ENCODE results near the gene NPEPL1. TPM values are rescaled to one million over a fixed set of nuclear protein-coding genes. Genes with fewer than 3 reads are reported as not detected.
"Not testable (repeated sequence)": the region's sequence is repeated elsewhere in the genome, so short reads cannot be mapped to it uniquely, and the experiment has no call there.

The NPEPL1 gene, protein sequence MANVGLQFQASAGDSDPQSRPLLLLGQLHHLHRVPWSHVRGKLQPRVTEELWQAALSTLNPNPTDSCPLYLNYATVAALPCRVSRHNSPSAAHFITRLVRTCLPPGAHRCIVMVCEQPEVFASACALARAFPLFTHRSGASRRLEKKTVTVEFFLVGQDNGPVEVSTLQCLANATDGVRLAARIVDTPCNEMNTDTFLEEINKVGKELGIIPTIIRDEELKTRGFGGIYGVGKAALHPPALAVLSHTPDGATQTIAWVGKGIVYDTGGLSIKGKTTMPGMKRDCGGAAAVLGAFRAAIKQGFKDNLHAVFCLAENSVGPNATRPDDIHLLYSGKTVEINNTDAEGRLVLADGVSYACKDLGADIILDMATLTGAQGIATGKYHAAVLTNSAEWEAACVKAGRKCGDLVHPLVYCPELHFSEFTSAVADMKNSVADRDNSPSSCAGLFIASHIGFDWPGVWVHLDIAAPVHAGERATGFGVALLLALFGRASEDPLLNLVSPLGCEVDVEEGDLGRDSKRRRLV
- 16.4 TPM for polyA plus RNA-seq (2013, experiment 1 of 2)
- 17.1 TPM for polyA plus RNA-seq (2013, experiment 2 of 2)

DNA sequence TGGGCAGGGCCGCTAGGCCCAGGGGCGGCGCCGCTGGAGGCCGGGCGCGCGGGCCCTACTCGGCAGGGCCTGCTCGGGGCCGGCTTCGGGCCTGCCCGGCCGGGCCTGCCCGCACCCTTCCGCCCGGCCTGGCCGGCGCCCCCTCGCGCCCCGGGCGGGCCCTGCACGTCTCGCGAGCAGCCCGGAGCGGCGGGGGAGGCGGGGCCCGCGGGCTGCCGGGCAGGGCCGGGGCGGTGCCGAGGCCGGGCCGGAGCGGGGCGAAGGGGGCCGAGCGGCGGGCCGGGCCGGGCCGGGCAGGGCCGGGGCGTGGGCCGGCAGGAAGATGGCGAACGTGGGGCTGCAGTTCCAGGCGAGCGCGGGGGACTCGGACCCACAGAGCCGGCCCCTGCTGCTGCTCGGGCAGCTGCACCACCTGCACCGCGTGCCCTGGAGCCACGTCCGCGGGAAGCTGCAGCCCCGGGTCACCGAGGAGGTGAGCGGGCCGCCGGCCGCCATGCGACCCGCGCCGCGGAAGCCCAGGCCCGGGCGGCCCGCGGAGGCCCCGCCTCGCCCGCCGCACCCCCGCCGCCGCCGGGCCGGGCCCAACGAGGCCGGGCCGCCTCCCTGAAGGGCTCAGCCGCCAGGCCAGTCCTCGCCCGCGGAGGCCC lies at the start of gene NPEPL1:
TSS of gene NPEPL1 (plus strand) at position 222 of the 647 bp plus-strand sequence. CDS start at position 323, 101 bp downstream.
- Histone ChIP-seq H3K9ac (ENCODE audit: low read depth, low read length) (peak within 1 kb of the TSS; percentile 73), H3K9me3 (ENCODE audit: insufficient read depth, low read depth, low read length) (no peaks in the 10 kb centered on the region), H3K4me1 (ENCODE audit: insufficient read depth, low read length) (peaks cover 21% of the 10 kb centered on the region), H3K36me3 (ENCODE audit: insufficient read depth, low read length) (peaks cover 14% of the 10 kb centered on the region; the same call in 1 of the 2 replicates), H3K27me3 (ENCODE audit: insufficient read depth, low read length) (no peaks in the 10 kb centered on the region), H3K27ac (ENCODE audit: low read depth, low read length) (peak within 1 kb of the TSS; percentile 45; the same call in 1 of the 2 replicates), H3K4me3 (ENCODE audit: low read length) (peak within 1 kb of the TSS; percentile 47)
- WGBS: 3% methylated on average over 93 of the region's 93 CpGs

DNA sequence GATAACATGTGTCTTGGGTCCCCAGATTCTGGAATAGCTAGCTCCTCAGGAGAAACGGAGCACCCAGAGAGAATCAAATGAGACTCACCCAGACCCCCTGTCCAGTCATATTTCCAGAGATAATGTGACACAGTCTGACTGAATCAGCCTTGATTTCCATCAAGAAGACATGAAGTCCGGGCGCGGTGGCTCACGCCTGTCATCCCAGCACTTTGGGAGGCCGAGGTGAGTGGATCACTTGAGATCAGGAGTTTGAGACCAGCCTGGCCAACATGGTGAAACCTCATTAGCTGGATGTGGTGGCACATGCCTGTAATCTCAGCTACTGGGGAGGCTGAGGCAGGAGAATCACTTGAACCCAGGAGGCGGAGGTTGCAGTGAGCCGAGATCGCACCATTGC lies 49.7 kb upstream of the NPEPL1 start:
- not testable (repeated sequence) for H3K4me1 ChIP-seq (ENCODE audit: insufficient read depth, low read length); H3K27ac ChIP-seq (ENCODE audit: low read depth, low read length); H3K9me3 ChIP-seq (ENCODE audit: insufficient read depth, low read depth, low read length); H3K36me3 ChIP-seq (ENCODE audit: insufficient read depth, low read length); H3K27me3 ChIP-seq (ENCODE audit: insufficient read depth, low read length); H3K9ac ChIP-seq (ENCODE audit: low read depth, low read length); H3K4me3 ChIP-seq (ENCODE audit: low read length)
- 95% methylated on average over 9 of the region's 9 CpGs for WGBS

DNA sequence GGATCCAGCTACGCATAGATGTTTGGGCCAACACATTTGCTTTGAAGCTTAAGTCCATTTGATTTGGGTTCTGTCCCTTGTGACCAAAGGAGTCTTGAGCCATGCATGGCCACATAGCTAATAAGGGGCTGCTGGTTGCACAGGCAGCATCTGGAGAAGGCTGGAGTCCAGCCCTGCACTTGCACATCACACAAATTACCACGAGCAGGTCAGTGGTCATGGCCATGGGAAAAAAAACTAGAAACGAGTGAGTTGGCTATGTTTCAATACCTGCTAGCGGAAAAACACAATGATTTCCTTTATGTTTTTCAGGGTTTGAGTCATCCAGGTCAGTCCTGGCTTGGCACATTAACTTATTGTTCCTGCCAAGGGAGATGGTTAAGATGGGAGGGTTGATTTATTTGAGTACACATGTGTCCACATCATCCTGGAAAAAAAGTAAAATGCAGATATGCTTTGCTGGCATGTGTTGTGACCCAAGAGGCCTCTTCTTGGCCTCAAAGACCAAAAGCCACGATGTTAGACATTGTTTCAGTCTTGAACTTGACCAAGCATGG lies 47.1 kb upstream of the NPEPL1 start:
- H3K27ac ChIP-seq (ENCODE audit: low read depth, low read length): no peak overlapping the region
- WGBS: 93% methylated on average over 5 of the region's 5 CpGs
- no peaks in the 10 kb centered on the region for H3K9me3 ChIP-seq (ENCODE audit: insufficient read depth, low read depth, low read length)
- peaks cover 12% of the 10 kb centered on the region; the same call in 1 of the 2 replicates for H3K4me1 ChIP-seq (ENCODE audit: insufficient read depth, low read length)
- H3K4me3 ChIP-seq (ENCODE audit: low read length): no peak overlapping the region
- no peaks in the 10 kb centered on the region for H3K36me3 ChIP-seq (ENCODE audit: insufficient read depth, low read length)
- H3K9ac ChIP-seq (ENCODE audit: low read depth, low read length): no peak overlapping the region
- H3K27me3 ChIP-seq (ENCODE audit: insufficient read depth, low read length): peaks cover 10% of the 10 kb centered on the region; the same call in 1 of the 2 replicates

DNA sequence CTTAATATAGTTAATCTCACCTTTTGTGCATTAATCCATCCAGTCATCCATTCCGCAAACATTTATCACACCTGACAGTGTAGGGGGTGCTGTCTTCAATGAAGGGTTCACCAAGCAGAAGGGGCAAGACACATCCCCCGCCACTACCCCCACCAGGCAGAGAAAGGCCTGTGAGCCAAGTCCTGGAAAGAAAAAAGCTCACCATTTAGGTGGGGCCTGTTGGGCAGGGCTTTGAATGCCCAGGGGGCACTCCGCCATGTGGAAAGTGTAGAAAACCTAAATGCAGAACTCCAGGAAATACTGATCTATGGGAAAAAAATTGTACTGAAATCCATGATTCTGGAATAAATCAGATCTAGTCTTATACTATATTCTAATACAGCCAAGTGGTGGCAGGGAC lies 46.3 kb upstream of the NPEPL1 start:
- Histone ChIP-seq H3K4me1 (ENCODE audit: insufficient read depth, low read length) (peaks cover 12% of the 10 kb centered on the region; the same call in 1 of the 2 replicates), H3K36me3 (ENCODE audit: insufficient read depth, low read length) (no peaks in the 10 kb centered on the region), H3K4me3 (ENCODE audit: low read length) (no peak overlapping the region), H3K9me3 (ENCODE audit: insufficient read depth, low read depth, low read length) (no peaks in the 10 kb centered on the region), H3K27me3 (ENCODE audit: insufficient read depth, low read length) (peaks cover 10% of the 10 kb centered on the region; the same call in 1 of the 2 replicates), H3K27ac (ENCODE audit: low read depth, low read length) (no peak overlapping the region), H3K9ac (ENCODE audit: low read depth, low read length) (no peak overlapping the region)
- 92% methylated on average over 2 of the region's 3 CpGs for WGBS

DNA sequence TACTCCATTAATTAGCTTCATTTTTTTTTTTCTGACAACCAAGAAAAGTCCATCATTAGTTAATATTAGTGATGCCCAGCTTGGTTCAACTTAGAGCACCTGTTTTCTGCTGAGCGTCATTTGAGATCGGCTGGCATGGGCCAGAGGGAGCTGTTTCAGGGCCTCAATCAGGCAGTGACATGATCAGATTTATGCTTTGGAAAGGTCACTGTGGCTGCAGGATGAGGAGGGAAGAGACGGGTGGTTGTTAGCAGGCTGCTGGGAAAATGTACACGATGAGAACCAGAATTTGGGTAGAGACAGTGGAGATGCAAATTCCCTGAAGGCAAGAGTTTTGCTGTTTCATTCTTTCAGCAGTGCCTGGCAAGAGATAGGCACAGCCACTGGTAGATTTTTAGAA lies 45.9 kb upstream of the NPEPL1 start:
- no peaks in the 10 kb centered on the region for H3K36me3 ChIP-seq (ENCODE audit: insufficient read depth, low read length)
- peaks cover 12% of the 10 kb centered on the region; the same call in 1 of the 2 replicates for H3K4me1 ChIP-seq (ENCODE audit: insufficient read depth, low read length)
- 91% methylated on average over 4 of the region's 4 CpGs for WGBS
- peaks cover 10% of the 10 kb centered on the region; the same call in 1 of the 2 replicates for H3K27me3 ChIP-seq (ENCODE audit: insufficient read depth, low read length)
- no peak overlapping the region for H3K9ac ChIP-seq (ENCODE audit: low read depth, low read length)
- H3K27ac ChIP-seq (ENCODE audit: low read depth, low read length): no peak overlapping the region
- H3K4me3 ChIP-seq (ENCODE audit: low read length): no peak overlapping the region
- no peaks in the 10 kb centered on the region for H3K9me3 ChIP-seq (ENCODE audit: insufficient read depth, low read depth, low read length)

DNA sequence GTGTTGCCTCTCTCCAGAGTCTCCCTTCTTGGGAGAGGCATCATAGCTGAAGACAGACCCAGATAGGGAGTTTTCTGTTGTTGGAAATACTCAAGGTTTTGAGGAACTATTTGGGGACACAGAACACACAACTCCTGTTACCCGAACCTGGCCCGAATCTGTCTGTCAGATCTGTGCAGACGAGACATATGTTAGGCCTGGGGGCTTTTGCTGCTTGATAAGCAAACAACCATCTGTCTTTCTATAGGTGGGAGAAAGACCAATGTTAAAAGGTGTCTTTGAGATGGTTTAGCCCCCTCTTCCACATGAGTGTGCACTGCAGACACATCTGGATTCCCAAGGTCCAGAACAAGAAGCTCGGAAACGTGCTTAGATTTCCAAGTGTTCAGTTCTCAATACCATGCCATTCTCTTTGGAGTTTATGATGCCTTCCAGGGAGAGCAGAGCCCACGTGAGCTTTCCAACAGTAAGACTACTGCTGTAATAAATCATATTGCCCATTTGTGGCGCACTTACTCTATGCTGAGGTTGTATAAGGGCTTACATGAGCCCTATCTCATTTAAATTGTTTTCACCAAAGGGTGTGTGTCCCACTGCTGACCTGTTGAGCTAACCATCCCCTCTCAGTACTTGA lies 45.3 kb upstream of the NPEPL1 start:
- Histone ChIP-seq H3K4me1 (ENCODE audit: insufficient read depth, low read length) (peaks cover 12% of the 10 kb centered on the region; the same call in 1 of the 2 replicates), H3K36me3 (ENCODE audit: insufficient read depth, low read length) (no peaks in the 10 kb centered on the region), H3K27me3 (ENCODE audit: insufficient read depth, low read length) (peaks cover 10% of the 10 kb centered on the region; the same call in 1 of the 2 replicates), H3K4me3 (ENCODE audit: low read length) (no peak overlapping the region), H3K27ac (ENCODE audit: low read depth, low read length) (no peak overlapping the region), H3K9me3 (ENCODE audit: insufficient read depth, low read depth, low read length) (no peaks in the 10 kb centered on the region), H3K9ac (ENCODE audit: low read depth, low read length) (no peak overlapping the region)
- 89% methylated on average over 7 of the region's 7 CpGs for WGBS

DNA sequence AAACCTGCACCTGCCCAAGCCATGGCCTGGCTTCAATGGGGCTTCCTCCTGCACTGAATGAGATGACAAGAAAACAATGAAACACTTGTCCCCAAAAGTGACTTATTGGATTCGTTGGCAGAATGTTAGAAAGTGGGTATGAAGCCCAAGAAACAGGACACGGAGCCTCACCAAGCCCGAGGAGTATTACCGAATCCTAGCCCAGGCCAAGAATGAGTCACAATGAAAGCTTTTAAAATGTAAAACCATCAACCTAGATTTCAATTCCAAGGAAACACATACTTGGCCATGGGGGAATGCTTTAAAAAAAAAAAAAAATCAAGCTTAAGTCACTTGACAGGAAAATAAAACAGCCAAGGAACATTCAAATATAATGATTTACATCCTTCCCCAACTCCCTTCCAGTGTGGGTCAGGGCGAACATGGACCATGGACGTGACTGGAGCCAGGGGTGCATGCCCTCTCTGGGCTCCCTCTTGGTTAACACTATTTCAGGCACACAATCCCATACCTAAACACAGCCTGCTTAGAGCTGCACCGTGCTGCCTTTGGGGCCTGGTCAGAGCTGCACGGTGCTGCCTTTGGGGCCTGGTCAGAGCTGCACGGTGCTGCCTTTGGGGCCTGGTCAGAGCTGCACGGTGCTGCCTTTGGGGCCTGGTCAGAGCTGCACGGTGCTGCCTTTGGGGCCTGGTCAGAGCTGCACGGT lies 44.7 kb upstream of the NPEPL1 start:
- Histone ChIP-seq H3K36me3 (ENCODE audit: insufficient read depth, low read length) (no peaks in the 10 kb centered on the region), H3K27ac (ENCODE audit: low read depth, low read length) (no peak overlapping the region), H3K9ac (ENCODE audit: low read depth, low read length) (no peak overlapping the region), H3K4me3 (ENCODE audit: low read length) (no peak overlapping the region), H3K9me3 (ENCODE audit: insufficient read depth, low read depth, low read length) (no peaks in the 10 kb centered on the region), H3K4me1 (ENCODE audit: insufficient read depth, low read length) (peaks cover 15% of the 10 kb centered on the region), H3K27me3 (ENCODE audit: insufficient read depth, low read length) (peaks cover 10% of the 10 kb centered on the region; the same call in 1 of the 2 replicates)
- WGBS: 63% methylated on average over 8 of the region's 12 CpGs

DNA sequence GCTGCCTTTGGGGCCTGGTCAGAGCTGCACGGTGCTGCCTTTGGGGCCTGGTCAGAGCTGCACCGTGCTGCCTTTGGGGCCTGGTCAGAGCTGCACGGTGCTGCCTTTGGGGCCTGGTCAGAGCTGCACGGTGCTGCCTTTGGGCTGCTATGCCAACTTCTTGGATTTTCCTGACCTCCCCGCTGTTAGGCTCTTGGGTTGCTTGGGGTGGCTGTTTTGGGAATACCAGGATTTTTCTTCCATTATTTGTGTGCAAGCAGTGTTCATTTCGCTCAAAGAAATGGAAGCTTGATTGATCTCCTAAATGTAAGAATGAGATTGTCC lies 44.1 kb upstream of the NPEPL1 start:
- not testable (repeated sequence) for H3K9me3 ChIP-seq (ENCODE audit: insufficient read depth, low read depth, low read length); H3K27ac ChIP-seq (ENCODE audit: low read depth, low read length); H3K9ac ChIP-seq (ENCODE audit: low read depth, low read length); H3K4me3 ChIP-seq (ENCODE audit: low read length); H3K36me3 ChIP-seq (ENCODE audit: insufficient read depth, low read length)
- WGBS: 72% methylated on average over 6 of the region's 6 CpGs
- Histone ChIP-seq H3K27me3 (ENCODE audit: insufficient read depth, low read length) (peaks cover 10% of the 10 kb centered on the region; the same call in 1 of the 2 replicates), H3K4me1 (ENCODE audit: insufficient read depth, low read length) (peaks cover 20% of the 10 kb centered on the region)

DNA sequence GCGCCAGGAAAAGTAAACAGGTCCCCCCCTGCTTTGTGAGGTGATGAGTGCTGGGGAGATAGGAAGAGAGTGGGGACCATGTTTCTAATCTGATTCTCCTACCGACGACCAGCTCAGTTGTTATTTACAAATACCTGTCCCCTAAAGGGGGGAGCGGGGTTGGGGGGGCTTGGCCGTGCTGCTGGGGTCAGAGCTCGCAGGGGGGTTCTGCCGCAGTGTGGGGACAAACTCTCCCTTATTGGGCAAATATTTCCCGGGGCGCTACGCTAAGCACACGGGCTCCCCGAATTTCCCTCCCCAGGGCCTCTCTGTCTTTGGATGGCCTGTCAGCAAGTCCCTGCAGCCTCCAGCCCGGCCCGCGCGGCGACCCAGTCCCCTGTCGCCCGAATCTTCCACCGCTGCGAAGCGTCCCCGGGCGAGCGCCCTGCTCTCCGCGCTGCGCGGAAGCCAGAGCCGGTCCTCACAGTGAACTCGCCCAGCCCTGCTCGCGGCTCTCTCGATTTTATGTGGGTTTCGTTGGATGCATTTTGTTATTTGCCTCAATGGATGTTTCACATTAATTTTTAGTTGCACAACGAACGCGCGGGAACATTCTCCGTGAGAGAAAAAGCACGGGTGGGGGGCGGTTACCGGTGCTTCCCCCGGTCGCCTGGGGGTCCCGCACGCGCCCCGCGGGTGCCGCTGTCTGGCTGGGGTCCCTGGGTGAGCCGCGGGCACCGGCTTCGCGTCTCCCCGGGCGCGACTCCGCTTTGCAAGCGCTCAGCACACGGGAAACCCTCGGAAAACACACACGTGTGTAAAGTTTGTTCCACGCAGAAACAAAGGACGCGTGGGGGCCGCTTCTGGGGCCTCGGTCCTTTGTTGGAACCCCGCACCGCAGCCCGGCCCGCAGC lies 43.1 kb upstream of the NPEPL1 start:
- H3K9ac ChIP-seq (ENCODE audit: low read depth, low read length): peak overlapping the region; percentile 83
- peaks cover 30% of the 10 kb centered on the region for H3K4me1 ChIP-seq (ENCODE audit: insufficient read depth, low read length)
- peaks cover 10% of the 10 kb centered on the region; the same call in 1 of the 2 replicates for H3K27me3 ChIP-seq (ENCODE audit: insufficient read depth, low read length)
- WGBS: 28% methylated on average over 73 of the region's 73 CpGs
- no peaks in the 10 kb centered on the region for H3K9me3 ChIP-seq (ENCODE audit: insufficient read depth, low read depth, low read length)
- H3K4me3 ChIP-seq (ENCODE audit: low read length): peak overlapping the region; percentile 84
- H3K27ac ChIP-seq (ENCODE audit: low read depth, low read length): no peak overlapping the region; the same call in 1 of the 2 replicates
- H3K36me3 ChIP-seq (ENCODE audit: insufficient read depth, low read length): peaks cover 3% of the 10 kb centered on the region; the same call in 1 of the 2 replicates
